Limb (tissue), 2 donors: ENCODE data around the gene NCAPG2.

Experiments used
- DNase-seq, 2 donors: peaks; one replicate each; pipeline ENCODE4 v3.0.0-alpha.2; 2016; ENCODE audit errors: extremely low spot score in 2 of 2

The NCAPG2 gene

GRCh38 chr7:158734861-158735260 lies 30.3 kb upstream of the NCAPG2 start:
- no peak for DNase-seq

GRCh38 chr7:158733775-158734494 lies 29.3 kb upstream of the NCAPG2 start:
- DNase-seq = no peak

- no peak for DNase-seq
These were observed 28.6 kb upstream of the NCAPG2 start for GRCh38 chr7:158733220-158733519.

- DNase-seq = no peak
These were observed 28.1 kb upstream of the NCAPG2 start for GRCh38 chr7:158732494-158733219.

GRCh38 chr7:158731761-158732160 lies 27.2 kb upstream of the NCAPG2 start:
- no peak for DNase-seq

- no peak for DNase-seq
These were observed 26.1 kb upstream of the NCAPG2 start for GRCh38 chr7:158730383-158731346.

GRCh38 chr7:158729646-158730382 lies 25.2 kb upstream of the NCAPG2 start:
- no peak for DNase-seq

GRCh38 chr7:158728911-158729645 lies 24.5 kb upstream of the NCAPG2 start:
- DNase-seq = no peak

- no peak for DNase-seq
These were observed 23.1 kb upstream of the NCAPG2 start for GRCh38 chr7:158727690-158728089.

GRCh38 chr7:158726277-158726807 lies 21.7 kb upstream of the NCAPG2 start:
- DNase-seq = no peak

GRCh38 chr7:158725506-158725800 lies 20.8 kb upstream of the NCAPG2 start:
- DNase-seq = no peak

GRCh38 chr7:158724658-158725505 lies 20.3 kb upstream of the NCAPG2 start:
- DNase-seq = no peak

- no peak for DNase-seq
These were observed 19.2 kb upstream of the NCAPG2 start for GRCh38 chr7:158723714-158724385.

GRCh38 chr7:158723266-158723665 lies 18.7 kb upstream of the NCAPG2 start:
- no peak for DNase-seq

GRCh38 chr7:158722574-158723237 lies 18.1 kb upstream of the NCAPG2 start:
- DNase-seq = no peak

GRCh38 chr7:158720112-158720511 lies 15.5 kb upstream of the NCAPG2 start:
- DNase-seq = no peak

GRCh38 chr7:158716802-158717201 lies 12.2 kb upstream of the NCAPG2 start:
- DNase-seq = no peak

- no peak for DNase-seq
These were observed 6.1 kb upstream of the NCAPG2 start for GRCh38 chr7:158710651-158711102.

GRCh38 chr7:158707610-158708009 lies 3.0 kb upstream of the NCAPG2 start:
- no peak for DNase-seq
